HG03103 (cell line): ENCODE measurements around the gene ZNF276.
"Not testable (repeated sequence)": the region's sequence is repeated elsewhere in the genome, so short reads cannot be mapped to it uniquely, and the experiment has no call there.

Experiments used
- ATAC-seq: cut with Tn5 transposase; IDR thresholded peaks from one replicate; pipeline ENCODE4 v1.9.1; 2021; ENCODE audit warnings: low read depth; ENCODE audit not compliant: unreplicated experiment

Gene ZNF276, protein sequence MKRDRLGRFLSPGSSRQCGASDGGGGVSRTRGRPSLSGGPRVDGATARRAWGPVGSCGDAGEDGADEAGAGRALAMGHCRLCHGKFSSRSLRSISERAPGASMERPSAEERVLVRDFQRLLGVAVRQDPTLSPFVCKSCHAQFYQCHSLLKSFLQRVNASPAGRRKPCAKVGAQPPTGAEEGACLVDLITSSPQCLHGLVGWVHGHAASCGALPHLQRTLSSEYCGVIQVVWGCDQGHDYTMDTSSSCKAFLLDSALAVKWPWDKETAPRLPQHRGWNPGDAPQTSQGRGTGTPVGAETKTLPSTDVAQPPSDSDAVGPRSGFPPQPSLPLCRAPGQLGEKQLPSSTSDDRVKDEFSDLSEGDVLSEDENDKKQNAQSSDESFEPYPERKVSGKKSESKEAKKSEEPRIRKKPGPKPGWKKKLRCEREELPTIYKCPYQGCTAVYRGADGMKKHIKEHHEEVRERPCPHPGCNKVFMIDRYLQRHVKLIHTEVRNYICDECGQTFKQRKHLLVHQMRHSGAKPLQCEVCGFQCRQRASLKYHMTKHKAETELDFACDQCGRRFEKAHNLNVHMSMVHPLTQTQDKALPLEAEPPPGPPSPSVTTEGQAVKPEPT

DNA sequence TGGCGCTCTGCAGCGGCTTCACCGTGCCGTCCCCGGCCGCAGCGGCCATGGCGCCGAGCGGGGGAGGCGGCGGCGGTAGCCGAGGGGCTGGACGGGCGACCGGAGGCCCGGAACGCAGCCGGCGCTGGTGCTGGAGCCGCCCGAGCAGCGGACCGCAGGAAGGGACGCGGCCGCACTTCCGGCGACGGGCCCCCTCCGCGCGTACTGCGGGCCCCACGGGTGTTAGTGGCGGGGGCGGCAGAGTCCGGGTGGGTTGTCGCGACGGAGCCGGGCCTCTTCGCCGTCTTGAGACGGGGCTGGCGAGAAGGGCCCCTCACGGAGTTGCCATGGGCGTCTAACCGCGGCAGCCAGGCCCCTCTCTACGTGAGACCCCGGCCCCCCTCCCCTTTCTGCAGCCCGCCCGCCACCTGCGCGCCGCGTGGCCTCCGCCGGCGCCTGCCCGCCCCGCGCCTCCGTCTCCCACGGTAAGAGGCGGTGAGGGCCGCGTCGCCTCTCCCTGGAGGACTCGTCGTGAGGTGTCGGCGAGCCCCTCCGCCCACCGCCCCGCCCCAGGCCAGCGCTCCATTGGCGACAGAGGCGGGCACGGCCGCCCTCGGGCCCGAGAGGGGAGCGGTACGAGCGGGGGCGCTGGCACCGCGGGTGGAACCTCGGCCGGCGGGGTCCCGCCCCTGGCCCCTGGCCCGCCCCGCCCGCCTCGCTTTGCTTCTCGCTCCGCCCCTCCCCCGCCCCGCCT lies at the start of gene ZNF276, which contains the start of gene VPS9D1:
ZNF276 (plus strand) TSS at position 725 of the 733 bp plus-strand sequence. CDS start 104 bp downstream, outside the sequence.
VPS9D1 (minus strand) TSS at position 86 of the 733 bp plus-strand sequence; CDS start at position 49, 37 bp downstream.
- ATAC-seq: peak; percentile 44

DNA sequence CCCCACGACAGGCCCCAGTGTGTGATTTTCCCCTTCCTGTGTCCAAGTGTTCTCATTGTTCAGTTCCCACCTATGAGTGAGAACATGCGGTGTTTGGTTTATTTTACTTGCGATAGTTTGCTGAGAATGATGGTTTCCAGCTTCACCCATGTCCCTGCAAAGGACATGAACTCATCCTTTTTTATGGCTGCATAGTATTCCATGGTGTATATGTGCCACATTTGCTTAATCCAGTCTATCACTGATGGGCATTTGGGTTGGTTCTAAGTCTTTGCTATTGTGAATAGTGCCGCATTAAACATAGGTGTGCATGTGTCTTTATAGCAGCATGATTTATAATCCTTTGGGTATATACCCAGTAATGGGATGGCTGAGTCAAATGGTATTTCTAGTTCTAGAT lies 49.8 kb upstream of the ZNF276 start:
- not testable (repeated sequence) for ATAC-seq

DNA sequence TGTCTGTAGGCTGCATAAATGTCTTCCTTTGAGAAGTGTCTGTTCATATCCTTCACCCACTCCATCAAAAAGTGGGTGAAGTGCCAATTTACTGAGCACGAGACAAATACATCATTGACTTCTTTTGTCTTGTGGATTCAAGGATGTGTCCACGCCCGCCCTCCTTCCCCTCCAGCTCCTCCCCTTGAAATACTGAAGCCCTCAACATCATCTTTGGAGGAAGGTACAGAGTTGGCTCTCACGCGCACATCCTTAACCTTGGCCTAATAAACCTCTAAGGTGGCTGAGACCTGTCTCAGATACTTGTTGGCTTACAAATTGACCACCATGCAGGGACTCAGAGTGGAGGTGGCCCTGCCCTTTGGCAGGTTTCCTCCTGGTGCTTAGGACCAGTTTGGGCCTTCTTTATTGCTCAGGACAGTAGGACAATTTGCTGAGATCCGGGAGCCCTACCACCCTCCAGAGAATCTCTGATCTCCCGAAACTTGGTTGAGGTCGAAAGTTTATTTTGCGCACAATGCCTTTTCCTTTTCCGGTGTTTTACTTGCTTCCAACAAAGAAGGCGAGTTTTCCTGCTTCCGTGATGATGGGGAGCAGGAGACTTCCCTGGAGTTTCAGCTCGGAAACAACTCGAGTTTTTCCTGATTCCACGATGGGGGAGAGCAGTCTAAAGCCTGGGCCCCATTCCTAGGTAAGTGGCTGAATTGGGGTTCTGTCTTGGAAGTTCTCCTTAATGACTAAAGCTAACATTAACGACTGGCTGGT lies 49.0 kb upstream of the ZNF276 start:
- ATAC-seq: no peak

DNA sequence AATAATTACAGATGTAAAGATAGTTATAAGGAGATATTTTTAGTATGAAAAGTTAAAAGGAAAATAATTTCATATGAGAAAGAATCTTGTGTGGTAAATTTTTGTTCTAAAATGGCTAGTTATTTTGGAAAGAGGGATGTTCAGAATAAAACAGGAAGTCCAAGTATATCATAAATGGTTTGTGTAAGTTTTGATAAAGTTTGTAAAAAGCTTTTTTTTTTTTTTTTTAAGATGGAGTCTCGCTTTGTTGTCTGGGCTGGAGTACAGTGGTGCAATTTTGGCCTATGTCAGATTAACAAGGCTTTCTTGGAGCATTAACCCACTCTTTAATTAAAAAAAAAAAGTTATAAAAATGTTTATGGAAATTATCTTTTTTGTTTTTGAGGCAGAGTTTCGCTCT lies 43.1 kb upstream of the ZNF276 start:
- ATAC-seq: no peak

DNA sequence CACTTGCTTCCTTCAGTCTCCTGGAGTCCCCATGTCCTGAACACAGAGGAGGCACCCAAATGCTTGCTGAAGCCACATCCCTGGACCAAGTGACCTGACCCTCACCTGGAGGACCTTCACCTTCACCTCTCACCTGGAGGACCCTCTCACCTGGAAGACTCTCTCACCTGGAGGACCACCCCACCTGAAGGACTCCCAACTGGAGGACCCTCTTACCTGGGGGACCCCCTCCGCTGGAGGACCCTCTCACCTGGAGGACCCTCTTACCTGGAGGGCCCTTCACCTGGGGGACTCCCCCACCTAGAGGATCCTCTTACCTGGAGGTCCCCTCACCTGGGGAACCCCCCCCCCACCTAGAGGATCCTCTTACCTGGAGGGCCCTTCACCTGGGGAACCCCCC lies 35.4 kb upstream of the ZNF276 start:
- ATAC-seq: no peak

DNA sequence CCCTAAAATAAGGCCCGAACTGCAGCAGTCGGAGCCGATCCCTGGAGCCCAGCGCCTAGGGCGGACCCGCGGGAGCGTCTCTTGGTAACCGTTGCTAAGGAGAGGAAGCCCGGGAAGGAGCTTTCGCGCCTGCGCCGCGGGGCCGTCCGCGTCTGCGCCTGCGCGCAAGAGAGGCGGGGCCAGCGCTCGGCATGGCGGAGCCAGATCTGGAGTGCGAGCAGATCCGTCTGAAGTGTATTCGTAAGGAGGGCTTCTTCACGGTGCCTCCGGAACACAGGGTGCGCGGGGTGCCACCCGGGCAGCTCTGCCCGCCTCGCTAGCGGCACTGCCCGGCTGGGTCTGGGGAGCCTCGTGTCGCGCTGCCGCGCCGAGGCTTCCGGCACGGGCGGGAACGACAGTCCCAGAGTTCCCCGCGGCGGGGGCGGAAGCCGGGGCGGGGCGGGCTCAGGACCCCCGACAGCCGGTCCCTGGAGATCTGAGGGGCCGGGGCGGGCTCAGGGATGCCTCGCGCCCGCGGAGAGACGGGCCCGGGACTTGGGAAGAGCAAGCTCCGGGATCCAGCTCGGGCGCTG lies 34.7 kb upstream of the ZNF276 start, which contains the start of gene CDK10:
CDK10 (plus strand) TSS at position 170 of the 572 bp plus-strand sequence; CDS start at position 192, 22 bp downstream.
- peak; percentile 78 for ATAC-seq

DNA sequence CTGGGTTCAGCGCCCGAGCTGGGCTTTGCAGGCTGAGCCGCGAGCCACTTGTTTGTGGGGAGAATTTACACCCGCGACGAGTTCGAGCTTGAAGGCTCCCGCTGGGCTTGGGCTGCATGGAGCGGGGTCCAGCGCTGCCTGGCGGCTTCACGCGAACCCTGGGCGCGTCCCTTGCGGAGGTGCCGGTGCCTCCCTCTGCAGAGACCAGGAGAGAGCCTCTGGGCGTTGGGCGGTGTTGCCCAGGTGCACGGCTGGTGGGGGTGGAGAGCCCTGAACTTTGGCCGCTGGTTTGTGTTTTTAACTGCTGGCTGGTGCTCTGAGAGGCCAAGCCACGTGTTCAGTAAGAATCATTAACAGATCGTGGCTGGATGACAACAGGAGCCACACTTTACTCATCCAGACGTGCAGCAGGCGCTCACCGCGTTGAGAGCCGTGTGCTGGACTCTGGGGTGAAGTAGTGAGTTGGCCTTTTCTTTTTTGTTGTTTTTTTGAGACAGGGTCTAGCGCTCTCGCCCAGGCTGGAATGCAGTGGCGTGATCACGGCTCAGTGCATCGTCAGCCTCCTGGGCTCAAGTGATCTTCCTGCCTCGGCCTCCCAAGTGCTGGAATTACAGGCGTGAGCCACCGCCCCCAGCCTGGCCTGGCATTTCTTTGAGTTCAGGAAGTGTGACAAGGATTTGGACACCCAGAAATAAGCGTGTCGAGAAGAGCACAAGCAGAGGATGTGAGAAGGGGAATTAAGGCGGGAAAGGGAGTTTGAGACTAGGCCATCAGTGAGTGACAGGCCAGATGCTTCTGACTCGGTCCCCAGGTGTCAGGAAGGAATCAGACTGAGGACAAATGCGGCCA lies 34.0 kb upstream of the ZNF276 start:
- ATAC-seq: no peak

DNA sequence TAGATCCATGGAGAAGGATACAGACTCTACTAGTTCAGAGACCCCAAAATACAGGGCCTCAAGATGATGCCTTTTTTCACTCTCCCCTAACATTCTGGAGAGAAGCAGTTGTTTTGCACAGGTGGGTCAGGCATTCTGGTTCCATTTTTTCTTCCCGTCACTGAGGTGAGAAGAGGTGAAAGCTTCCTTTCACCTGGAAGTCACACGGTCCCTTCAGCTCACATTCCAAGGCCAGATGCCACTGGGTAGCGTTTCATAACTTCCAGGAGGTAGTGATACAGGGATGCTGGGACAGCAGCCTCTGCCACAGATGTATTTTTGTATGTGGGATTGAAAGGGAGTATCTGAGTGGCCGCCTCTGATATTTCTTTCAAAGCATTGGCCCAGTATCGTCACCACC lies 32.9 kb upstream of the ZNF276 start:
- ATAC-seq: no peak

DNA sequence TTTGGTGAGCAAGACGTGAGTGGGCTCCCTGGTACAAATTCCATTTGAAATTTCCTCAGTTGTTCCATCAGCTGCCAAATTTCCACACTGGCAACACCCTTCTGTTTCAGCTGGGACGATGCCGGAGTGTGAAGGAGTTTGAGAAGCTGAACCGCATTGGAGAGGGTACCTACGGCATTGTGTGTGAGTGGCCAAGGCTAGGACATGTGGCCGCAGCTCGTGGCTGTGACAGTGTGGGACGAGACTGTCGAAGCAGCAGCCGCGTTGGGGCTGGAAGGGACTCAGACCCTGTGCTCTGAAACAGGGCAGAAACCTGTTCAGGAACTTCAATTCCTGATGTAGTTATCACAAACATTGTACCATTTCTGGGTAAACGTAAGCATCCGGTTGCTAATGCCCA lies 32.2 kb upstream of the ZNF276 start:
- no peak for ATAC-seq

DNA sequence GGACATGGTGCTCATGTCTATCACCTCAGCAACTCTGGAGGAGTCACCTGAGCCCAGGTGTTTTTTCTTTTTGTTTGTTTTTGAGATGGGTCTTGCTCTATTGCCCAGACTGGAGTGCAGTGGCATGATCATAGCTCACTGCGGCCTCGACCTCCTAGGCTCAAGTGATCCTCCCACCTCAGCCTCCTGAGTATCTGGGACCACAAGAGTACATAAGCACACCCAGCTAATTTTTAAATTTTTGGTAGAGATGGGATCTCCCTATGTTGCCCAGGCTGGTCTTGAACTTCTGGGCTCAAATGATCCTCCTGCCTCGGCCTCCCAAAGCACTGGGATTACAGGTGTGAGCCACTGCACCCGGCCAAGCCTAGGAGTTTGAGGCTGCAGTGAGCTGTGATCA lies 31.7 kb upstream of the ZNF276 start:
- not testable (repeated sequence) for ATAC-seq

DNA sequence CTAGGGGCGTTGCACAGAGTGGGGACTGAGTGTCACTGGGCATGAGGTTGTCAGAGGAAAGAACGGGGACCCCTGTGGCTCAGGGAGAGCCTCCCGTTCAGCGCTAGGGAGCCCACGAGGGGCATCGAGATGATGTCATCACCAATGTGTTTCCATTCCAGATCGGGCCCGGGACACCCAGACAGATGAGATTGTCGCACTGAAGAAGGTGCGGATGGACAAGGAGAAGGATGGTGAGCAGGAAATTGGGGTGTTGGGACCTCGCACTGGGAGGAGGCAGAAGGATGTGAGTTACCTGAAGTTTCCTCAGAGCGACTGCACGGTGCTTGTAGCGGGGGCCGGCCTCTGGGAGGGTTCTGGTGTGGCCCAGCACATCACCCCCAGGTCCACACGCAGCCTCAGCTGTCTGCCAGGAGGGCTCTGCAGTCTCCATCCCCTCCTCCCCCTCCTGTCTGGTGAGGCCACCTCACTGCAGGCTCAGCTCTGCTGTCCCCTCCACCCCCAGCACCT lies 30.9 kb upstream of the ZNF276 start:
- ATAC-seq: no peak

DNA sequence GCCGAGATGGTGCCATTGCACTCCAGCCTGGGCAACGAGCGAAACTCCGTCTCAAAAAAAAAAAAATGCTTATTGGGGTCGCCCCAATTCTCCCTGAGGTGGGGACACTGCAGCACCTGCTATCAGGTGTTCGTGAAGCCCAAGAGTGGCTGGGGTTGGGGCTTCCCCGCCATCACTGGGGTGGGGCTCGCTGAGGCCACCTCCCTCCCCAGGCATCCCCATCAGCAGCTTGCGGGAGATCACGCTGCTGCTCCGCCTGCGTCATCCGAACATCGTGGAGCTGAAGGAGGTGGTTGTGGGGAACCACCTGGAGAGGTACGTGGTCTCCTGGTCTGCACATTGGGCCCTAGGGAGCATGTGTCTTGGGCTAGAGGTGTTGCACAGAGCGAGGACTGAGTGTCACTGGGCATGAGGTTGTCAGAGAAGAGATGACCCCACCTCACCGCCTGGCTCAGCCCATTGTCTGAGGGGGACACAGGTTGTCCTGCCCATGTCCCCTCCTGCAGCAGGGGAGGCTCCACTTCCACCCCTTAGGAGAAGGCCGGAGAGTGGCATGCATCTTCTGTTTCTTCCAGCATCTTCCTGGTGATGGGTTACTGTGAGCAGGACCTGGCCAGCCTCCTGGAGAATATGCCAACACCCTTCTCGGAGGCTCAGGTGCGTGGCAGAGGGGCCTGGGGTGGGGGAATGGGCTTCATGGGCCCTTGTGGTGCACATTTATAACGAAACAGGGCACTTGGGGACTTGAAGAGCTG lies 29.9 kb upstream of the ZNF276 start:
- ATAC-seq: no peak

DNA sequence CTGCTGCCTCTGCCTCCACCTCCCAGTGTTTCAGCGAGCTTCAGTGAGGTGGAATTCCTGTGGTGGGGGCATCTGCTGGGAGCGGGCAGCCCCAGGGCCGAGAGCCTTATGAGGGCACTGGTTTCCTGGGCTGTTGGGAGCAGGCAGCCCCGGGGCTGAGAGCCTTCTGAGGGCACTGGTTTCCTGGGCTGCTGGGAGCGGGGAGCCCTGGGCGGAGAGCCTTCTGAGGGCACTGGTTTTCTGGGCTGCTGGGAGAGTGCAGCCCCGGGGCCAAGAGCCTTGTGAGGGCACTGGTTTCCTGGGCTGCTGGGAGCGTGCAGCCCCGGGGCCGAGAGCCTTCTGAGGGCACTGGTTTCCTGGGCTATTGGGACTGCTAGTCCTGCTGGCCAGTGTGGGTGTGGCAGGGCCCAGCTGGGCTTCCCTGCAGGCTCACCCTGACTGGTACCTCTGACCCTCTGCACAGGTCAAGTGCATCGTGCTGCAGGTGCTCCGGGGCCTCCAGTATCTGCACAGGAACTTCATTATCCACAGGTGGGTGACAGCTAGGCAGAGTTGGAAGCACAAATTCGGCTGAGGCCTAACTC lies 29.3 kb upstream of the ZNF276 start:
- ATAC-seq: no peak

DNA sequence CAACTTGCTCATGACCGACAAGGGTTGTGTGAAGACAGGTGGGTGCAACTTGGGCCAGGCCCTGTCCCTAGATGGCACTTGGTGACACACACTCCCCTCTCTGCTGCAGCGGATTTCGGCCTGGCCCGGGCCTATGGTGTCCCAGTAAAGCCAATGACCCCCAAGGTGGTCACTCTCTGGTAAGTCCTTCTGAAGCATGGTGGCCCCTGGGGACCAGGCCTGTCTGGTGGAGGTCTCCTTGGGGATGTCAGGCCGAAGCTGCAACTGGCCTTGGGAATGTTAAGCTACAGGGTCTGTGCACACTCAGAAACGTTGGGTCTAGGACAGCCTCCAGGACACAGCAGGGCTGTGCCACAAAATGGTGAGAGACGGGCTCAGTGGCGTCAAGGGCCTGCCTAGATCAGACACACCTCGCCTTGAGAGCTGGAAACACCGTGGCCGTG lies 28.0 kb upstream of the ZNF276 start:
- no peak for ATAC-seq

DNA sequence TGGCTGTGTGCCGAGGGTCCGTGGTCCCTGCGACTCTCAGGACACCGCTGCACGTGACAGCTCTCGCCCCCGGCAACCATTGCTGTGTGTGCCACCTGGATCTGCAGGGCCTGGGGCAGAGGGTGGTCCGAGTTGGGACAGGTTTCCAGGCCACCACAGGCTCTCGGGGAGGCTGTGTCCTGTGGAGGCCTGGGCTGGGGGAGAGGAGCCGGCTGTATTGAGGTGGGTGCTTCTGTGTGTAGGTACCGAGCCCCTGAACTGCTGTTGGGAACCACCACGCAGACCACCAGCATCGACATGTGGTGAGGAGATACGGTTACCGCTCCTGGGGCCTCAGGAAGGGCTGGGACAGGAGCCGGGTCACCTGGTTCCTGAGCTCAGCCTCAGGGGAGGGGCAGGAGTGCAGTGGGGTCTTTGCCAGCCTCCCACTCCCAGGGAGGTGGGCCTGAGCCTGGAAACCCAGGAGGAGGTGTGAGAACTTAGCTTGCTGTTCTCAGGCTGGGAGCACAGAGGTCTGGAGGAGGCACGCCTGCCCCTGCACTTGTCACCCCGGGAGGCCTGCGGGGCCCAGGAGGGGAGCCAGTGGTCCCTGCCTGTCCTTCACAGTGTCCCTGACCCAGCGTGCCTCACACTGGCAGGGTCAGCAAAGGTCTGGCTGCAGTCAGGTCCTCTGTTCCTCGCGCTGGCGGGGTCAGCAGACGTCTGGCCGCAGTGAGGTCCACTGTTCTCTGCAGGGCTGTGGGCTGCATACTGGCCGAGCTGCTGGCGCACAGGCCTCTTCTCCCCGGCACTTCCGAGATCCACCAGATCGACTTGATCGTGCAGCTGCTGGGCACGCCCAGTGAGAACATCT lies 27.2 kb upstream of the ZNF276 start:
- ATAC-seq: no peak

DNA sequence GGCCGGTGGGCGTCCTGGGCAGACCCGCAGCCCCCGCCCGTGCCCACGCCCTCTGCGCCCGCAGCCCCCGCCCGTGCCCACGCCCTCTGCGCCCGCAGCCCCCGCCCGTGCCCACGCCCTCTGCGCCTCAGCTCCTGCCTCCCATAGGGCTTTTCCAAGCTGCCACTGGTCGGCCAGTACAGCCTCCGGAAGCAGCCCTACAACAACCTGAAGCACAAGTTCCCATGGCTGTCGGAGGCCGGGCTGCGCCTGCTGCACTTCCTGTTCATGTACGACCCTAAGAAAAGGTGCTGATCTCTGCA lies 26.6 kb upstream of the ZNF276 start:
- ATAC-seq: not testable (repeated sequence)
